GM19397 (cell line): ENCODE data around the gene C3AR1.

Experiments
- ATAC-seq: cut with Tn5 transposase; IDR thresholded peaks from one replicate; pipeline ENCODE4 v1.9.1; 2021; ENCODE audit warnings: mild to moderate bottlenecking, moderate library complexity; ENCODE audit not compliant: unreplicated experiment

C3AR1 gene

GRCh38 chr12:8058506-8058905 is 7.7 kb downstream of the C3AR1 start:
- no peak for ATAC-seq

GRCh38 chr12:8057839-8058238 is 8.3 kb downstream of the C3AR1 start:
- no peak for ATAC-seq

GRCh38 chr12:8057306-8057705 is 8.9 kb downstream of the C3AR1 start:
- ATAC-seq, result no peak

- no peak for ATAC-seq
Measured at GRCh38 chr12:8054816-8055215, 11.3 kb downstream of the C3AR1 start.

- no peak for ATAC-seq
Measured at GRCh38 chr12:8052679-8053078, 13.5 kb downstream of the C3AR1 start.

GRCh38 chr12:8050600-8051250 is 15.4 kb downstream of the C3AR1 start:
- ATAC-seq, result no peak

GRCh38 chr12:8048906-8049305 is 17.3 kb downstream of the C3AR1 start:
- ATAC-seq, result no peak

GRCh38 chr12:8047842-8048241 is 18.3 kb downstream of the C3AR1 start:
- ATAC-seq, result no peak

GRCh38 chr12:8045952-8046944 is 19.9 kb downstream of the C3AR1 start:
- no peak for ATAC-seq

- no peak for ATAC-seq
Measured at GRCh38 chr12:8040791-8041190, 25.4 kb downstream of the C3AR1 start.

- ATAC-seq, result no peak
Measured at GRCh38 chr12:8038659-8039114, 27.5 kb downstream of the C3AR1 start.

- ATAC-seq, result no peak
Measured at GRCh38 chr12:8037947-8038346, 28.2 kb downstream of the C3AR1 start.

- no peak for ATAC-seq
Measured at GRCh38 chr12:8037046-8037663, 29.0 kb downstream of the C3AR1 start.

- ATAC-seq, result no peak
Measured at GRCh38 chr12:8036346-8036745, 29.8 kb downstream of the C3AR1 start.

GRCh38 chr12:8035440-8036010 is 30.6 kb downstream of the C3AR1 start:
- ATAC-seq, result no peak

GRCh38 chr12:8034802-8035201 is 31.4 kb downstream of the C3AR1 start:
- no peak for ATAC-seq

GRCh38 chr12:8033153-8034044 is 32.8 kb downstream of the C3AR1 start:
- ATAC-seq, result no peak

- peak; percentile 89 for ATAC-seq
Measured at GRCh38 chr12:8032242-8033152, 33.7 kb downstream of the C3AR1 start, which contains the start of gene FOXJ2. Gene FOXJ2 (plus strand): TSS chr12:8032716. CDS start chr12:8039833, 7,117 bp downstream.

- no peak for ATAC-seq
Measured at GRCh38 chr12:8031872-8032241, 34.3 kb downstream of the C3AR1 start.
